ENCODE results near the gene GNA12. TPM values are rescaled to one million over a fixed set of nuclear protein-coding genes. Genes with fewer than 3 reads are reported as not detected.
A peak's percentile ranks its signal among the peaks of the same experiment; 100 is the strongest.

GNA12 gene
- total RNA-seq, 2 donors from 2014 or later: 12.2 to 17.5 TPM

- no peaks in the 10 kb centered on the region for H3K27me3 ChIP-seq
- peaks cover 7% of the 10 kb centered on the region for H3K4me1 ChIP-seq
- H3K4me3 ChIP-seq: no peak overlapping the region
- WGBS, 2 donors: 97% methylated on average over 17 of the region's 17 CpGs
- DNase-seq (no peak), ATAC-seq (no peak)
- intact Hi-C loops (cut with DNase I): no loop called here
- H3K27ac ChIP-seq: no peak overlapping the region
- no peaks in the 10 kb centered on the region for H3K9me3 ChIP-seq
- H3K36me3 ChIP-seq (replicated peaks in 1 of 2; ENCODE audit: insufficient read depth in 1 of 2, low read depth in 2 of 2): peaks cover 0 to 9% of the 10 kb centered on the region in 2 donors
- TF ChIP-seq CTCF (IDR thresholded peaks at IDR 0.05): no peak
Observed at GRCh38 chr7:2794836-2795636, 49.1 kb downstream of the GNA12 start.

- Histone ChIP-seq H3K36me3 (replicated peaks in 1 of 2; ENCODE audit: insufficient read depth in 1 of 2, low read depth in 2 of 2) (peaks cover 0 to 9% of the 10 kb centered on the region in 2 donors), H3K27ac (no peak overlapping the region), H3K27me3 (no peaks in the 10 kb centered on the region), H3K4me3 (no peak overlapping the region), H3K9me3 (no peaks in the 10 kb centered on the region), H3K4me1 (peaks cover 7% of the 10 kb centered on the region)
- 74 to 89% methylated on average over 13 to 16 of the region's 16 CpGs for WGBS, 2 donors
- DNase-seq: peak in 1 of 4 donors; percentile 50
- ATAC-seq: no peak
- intact Hi-C loops (cut with DNase I): no loop called here
- TF ChIP-seq POLR2A (IDR thresholded peaks at IDR 0.05) (no peak), CTCF (IDR thresholded peaks at IDR 0.05) (no peak)
Observed at GRCh38 chr7:2792856-2793487, 51.1 kb downstream of the GNA12 start.

DNA sequence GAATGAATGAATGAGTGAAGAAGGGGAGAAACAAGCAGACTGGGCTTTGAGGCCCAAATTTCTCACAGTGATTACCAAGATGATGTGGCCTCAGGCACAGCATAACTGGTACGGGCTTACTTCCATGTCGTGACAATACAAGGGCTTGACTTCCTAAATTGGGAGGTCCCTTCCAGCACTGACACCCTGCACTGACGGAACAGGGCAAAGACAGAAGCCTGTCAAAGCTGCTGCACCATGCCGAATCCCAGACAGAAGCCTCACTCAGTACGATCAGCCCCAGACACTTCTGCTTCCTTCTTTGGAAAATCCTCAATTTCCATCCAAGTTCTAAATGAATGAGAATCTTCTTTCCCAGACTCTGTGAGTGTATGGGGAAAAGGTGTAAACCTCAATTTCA, 51.9 kb downstream of the GNA12 start:
- no peak for TF ChIP-seq CTCF (IDR thresholded peaks at IDR 0.05)
- TF ChIP-seq POLR2A (IDR thresholded peaks at IDR 0.05): no peak
- 95 to 96% methylated on average over 5 of the region's 5 CpGs for WGBS, 2 donors
- intact Hi-C loops (cut with DNase I): no loop called here
- no peak overlapping the region for H3K4me3 ChIP-seq
- no peak for DNase-seq
- no peak for ATAC-seq
- no peaks in the 10 kb centered on the region for H3K9me3 ChIP-seq
- peaks cover 7% of the 10 kb centered on the region for H3K4me1 ChIP-seq
- no peak overlapping the region for H3K27ac ChIP-seq
- peaks cover 0 to 9% of the 10 kb centered on the region in 2 donors for H3K36me3 ChIP-seq (replicated peaks in 1 of 2; ENCODE audit: insufficient read depth in 1 of 2, low read depth in 2 of 2)
- no peaks in the 10 kb centered on the region for H3K27me3 ChIP-seq

GRCh38 chr7:2791390-2791789, 52.7 kb downstream of the GNA12 start:
- H3K4me1 ChIP-seq: peaks cover 7% of the 10 kb centered on the region
- H3K27me3 ChIP-seq: no peaks in the 10 kb centered on the region
- ATAC-seq (no peak), DNase-seq (peak in 1 of 4 donors; percentile 43)
- no peak overlapping the region for H3K27ac ChIP-seq
- no peaks in the 10 kb centered on the region for H3K9me3 ChIP-seq
- intact Hi-C loops (cut with DNase I): no loop called here
- WGBS, 2 donors: 51 to 68% methylated on average over 5 of the region's 5 CpGs
- TF ChIP-seq POLR2A (IDR thresholded peaks at IDR 0.05) (no peak), CTCF (IDR thresholded peaks at IDR 0.05) (no peak)
- H3K4me3 ChIP-seq: no peak overlapping the region
- H3K36me3 ChIP-seq (replicated peaks in 1 of 2; ENCODE audit: insufficient read depth in 1 of 2, low read depth in 2 of 2): peaks cover 0 to 9% of the 10 kb centered on the region in 2 donors
